Adrenal gland (tissue), 12 donors: ENCODE measurements around the gene ST8SIA5. TPM values are rescaled to one million over a fixed set of nuclear protein-coding genes. Genes with fewer than 3 reads are reported as not detected.
A peak's percentile ranks its signal among the peaks of the same experiment; 100 is the strongest.

Experiments
- DNase-seq, 7 donors: peaks; one replicate each; pipeline ENCODE4 v3.0.0-alpha.2; 2019 to 2020
- H3K27ac ChIP-seq, 5 donors: fragments of 200-600 bp; sonication (generic) in 4 of 5; 1 replicate in 3 of 5; 2 replicates in 2 of 5; pipeline versions ENCODE4 v1.5.1 to v1.8.0; 2016 to 2020; ENCODE audit warnings: mild to moderate bottlenecking in 1 of 5
- H3K27me3 ChIP-seq: fragments of 200-600 bp; 2 replicates; pipeline ENCODE4 v1.8.0; 2021
- H3K36me3 ChIP-seq, 2 donors: fragments of 200-600 bp; replicated peaks in 1 of 2; 1 replicate in 1 of 2; 2 replicates in 1 of 2; pipeline versions ENCODE4 v1.5.1 to v1.8.0; 2018 to 2022
- H3K4me1 ChIP-seq, 2 donors: fragments of 200-600 bp; replicated peaks in 1 of 2; 1 replicate in 1 of 2; 2 replicates in 1 of 2; pipeline versions ENCODE4 v1.5.1 to v1.8.0; 2018 to 2021
- H3K4me3 ChIP-seq, 4 donors: fragments of 200-600 bp; sonication (generic) in 3 of 4; one replicate each; pipeline ENCODE4 v1.5.1; 2016 to 2018
- H3K9me3 ChIP-seq, 3 donors: fragments of 200-600 bp; sonication (generic) in 1 of 3; replicated peaks in 1 of 3; 1 replicate in 2 of 3; 2 replicates in 1 of 3; pipeline versions ENCODE4 v1.5.1 to v1.8.0; 2016 to 2021
- CTCF ChIP-seq, 6 experiments: fragments of 450-650 bp in 4 of 6; fragments of 200-600 bp in 2 of 6; sonication (generic) in 1 of 6; IDR thresholded peaks; 1 replicate in 5 of 6; 2 replicates in 1 of 6; pipeline versions ENCODE4 v1.5.1 to v1.8.0; 2016 to 2021; ENCODE audit warnings: antibody characterized with exemption in 6 of 6, mild to moderate bottlenecking in 2 of 6, moderate library complexity in 1 of 6
- POLR2A ChIP-seq, 2 donors: fragments of 450-650 bp; IDR thresholded peaks; one replicate each; pipeline ENCODE4 v1.6.1; 2017; ENCODE audit warnings: antibody characterized with exemption in 2 of 2, mild to moderate bottlenecking in 2 of 2, moderate library complexity in 1 of 2
- WGBS, 4 donors: extraction: QIAGEN DNeasy Blood & Tissue Kit in 2 of 4; methylation state at CpG; one replicate each; pipeline versions ENCODE4 v1.1.5 to v1.1.7; 2013 to 2017; 5-methylcytosine and 5-hydroxymethylcytosine counted together
- intact Hi-C, 2 donors: fragments of 100-400 bp; cut with DNase I; formaldehyde crosslinking; loops; one replicate each; pipeline versions ENCODE4 v1.14.1 to v1.15.0; 2022 to 2023
- polyA plus RNA-seq, 3 donors: library from polyadenylated mRNA; stranded (reverse); fragments of 200-250 nt in 2 of 3; fragments of 350-450 nt in 1 of 3; fragmentation: Illumina TruSeq in 1 of 3; extraction: RNeasy Lipid Tissue Mini Kit (QIAGEN cat#74804) in 1 of 3; gene quantifications; one replicate each; pipeline ENCODE4 v1.2.3, GENCODE V29; 2013 to 2014
- total RNA-seq, 9 donors: library from RNA; depleted of rRNA in 4 of 9; stranded (reverse); fragments of >200 nt in 4 of 9; fragments of 120-200 nt in 1 of 9; fragmentation: NEBNext Ultra II Directional in 1 of 9; extraction: Animal tissue kit (Norgen Biotek cat#: 25700) in 1 of 9; gene quantifications; one replicate each; pipeline versions ENCODE4 v1.1.0 to v1.2.4, GENCODE V29; 2013 to 2023
- donor health status: healthy with polysubstance abuse.
- donor health status: Bipolar disorder and iron deficiency.
- donor health status: DM: yes; HTN: yes; CAD: no.
- donor health status: DM: no; HTN: no; CAD: no.
- donor health status: DM: no; HTN: no; CAD: no.
- donor health status: DM: yes; HTN: yes; CAD: no.

ST8SIA5 gene
- total and polyA plus RNA-seq, 12 donors = 8.9 to 77.5 (median 23.9) TPM

DNA sequence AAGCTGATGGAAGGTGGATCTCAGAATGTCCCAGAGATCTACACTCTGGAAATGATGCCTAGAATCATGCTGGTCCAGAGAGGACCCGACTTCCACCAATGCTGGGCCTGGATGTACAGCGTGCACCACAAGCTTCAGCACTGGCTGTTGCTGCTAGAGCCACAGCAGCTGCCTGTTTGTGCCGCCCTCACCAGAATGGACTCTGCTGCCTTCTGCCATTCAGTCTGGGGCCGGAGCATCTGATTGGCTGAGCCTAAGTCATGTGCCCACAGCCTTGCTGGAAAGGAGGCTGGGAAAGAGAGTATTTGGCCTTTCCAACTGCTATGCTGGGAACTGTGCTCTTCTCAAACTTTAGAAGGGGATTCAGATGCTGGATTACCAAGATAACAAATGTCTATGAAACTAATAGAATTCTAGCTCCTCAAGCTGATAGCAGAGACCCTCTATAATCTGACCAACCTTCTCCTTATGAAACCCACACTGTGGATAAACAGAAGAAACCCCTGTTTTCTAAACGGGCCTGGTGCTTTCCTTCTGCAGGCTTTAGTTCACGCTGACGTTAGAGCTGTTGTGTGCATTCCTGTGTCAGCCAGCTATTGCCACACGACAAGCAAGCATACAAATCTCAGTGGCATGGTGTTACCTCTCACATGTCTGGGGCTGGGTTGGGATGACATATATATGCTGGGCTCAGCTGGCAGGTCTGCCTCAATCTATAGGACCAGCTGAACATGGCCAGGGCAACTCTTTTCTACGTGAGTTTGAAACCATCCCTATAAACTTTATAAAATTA lies 95.7 kb downstream of the ST8SIA5 start:
- TF ChIP-seq CTCF (IDR thresholded peaks at IDR 0.05) (no peak), POLR2A (IDR thresholded peaks at IDR 0.05) (no peak)
- intact Hi-C loops = no loop called here
- H3K4me1 ChIP-seq = no peaks in the 10 kb centered on the region
- peak in 6 of 7 donors; percentile 34 to 79 (median 46) for DNase-seq
- no peak overlapping the region for H3K4me3 ChIP-seq
- 71 to 77% (median 72%) methylated on average over 7 to 9 of the region's 9 CpGs for whole genome bisulfite sequencing, 4 donors
- H3K9me3 ChIP-seq = no peaks in the 10 kb centered on the region
- H3K27ac ChIP-seq = no peak overlapping the region
- H3K36me3 ChIP-seq = no peaks in the 10 kb centered on the region
- H3K27me3 ChIP-seq = no peaks in the 10 kb centered on the region

DNA sequence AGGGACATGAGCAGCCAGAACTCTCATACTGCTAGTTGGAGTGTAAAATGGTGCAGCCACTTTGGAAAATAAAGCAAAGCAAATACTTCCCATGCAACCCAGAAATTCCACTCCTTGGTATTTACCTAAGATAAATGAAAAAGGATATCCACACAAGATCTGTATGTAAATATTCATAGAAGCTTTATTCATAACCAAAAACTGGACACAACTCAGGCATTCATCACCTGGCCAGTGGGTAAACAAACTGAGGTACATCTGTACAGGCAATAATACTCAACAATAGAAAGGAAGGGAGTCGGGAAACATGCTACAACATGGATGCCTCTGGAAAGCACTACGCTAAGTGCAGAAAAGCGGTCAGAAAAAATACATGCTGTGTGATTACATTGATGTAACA lies 97.4 kb downstream of the ST8SIA5 start:
- intact Hi-C loops = loop anchor here (5.0 to 10.0 kb wide), 4 partner anchors 375 to 505 kb away; a partner anchor contains a TSS
- no peak overlapping the region for H3K27ac ChIP-seq
- H3K36me3 ChIP-seq = no peaks in the 10 kb centered on the region
- no peaks in the 10 kb centered on the region for H3K4me1 ChIP-seq
- no peaks in the 10 kb centered on the region for H3K9me3 ChIP-seq
- 84 to 89% (median 85%) methylated on average over 3 of the region's 3 CpGs for WGBS, 4 donors
- no peak overlapping the region for H3K4me3 ChIP-seq
- H3K27me3 ChIP-seq = no peaks in the 10 kb centered on the region
- TF ChIP-seq POLR2A (IDR thresholded peaks at IDR 0.05) = no peak
- TF ChIP-seq CTCF (IDR thresholded peaks at IDR 0.05) = no peak
- DNase-seq = no peak

DNA sequence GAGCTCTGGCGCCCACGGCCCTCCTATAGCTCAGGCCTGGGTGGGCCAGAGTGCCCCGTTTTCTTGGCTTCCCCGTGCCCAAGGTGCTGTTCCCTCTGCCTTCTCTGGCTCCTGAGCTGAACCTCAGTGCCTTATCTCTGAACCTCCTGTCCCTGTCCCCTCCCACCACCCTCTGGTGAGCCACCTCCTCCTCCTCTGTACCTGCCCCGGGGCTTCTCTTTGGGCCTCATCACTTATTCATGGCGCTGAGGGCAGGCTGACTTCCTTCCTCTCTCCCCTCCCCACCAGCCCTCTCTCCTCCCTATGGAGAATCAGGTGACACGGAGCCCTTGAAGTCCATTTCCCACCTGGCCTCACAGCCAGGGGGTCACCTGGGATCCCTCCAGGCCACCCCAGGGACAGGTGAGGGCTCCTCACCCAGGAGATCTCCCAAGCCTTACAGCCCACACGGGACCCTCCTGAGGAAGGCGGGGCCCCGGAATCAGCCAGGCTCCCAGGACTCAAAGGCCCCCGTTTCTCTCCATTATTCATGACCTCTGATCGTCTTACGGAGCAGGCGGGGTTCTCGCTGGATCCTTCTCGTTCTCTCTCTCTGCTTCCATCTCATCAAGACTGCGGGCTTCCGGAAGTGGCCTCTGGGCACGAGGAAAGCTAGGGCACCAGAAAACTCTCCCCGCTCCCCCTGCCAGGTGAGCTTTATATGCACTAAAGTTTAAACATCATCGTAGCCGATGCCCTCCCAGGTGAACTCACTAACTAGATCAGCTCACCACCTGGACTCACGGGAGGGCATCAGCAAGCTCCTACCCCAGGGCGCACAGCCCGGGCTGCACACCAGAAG lies 99.5 kb downstream of the ST8SIA5 start, which contains the start of gene LOXHD1:
Gene LOXHD1, minus strand, starts transcription at position 106 of the 841 bp plus-strand sequence. CDS start 187 bp downstream, outside the sequence.
- Histone ChIP-seq H3K36me3 (no peaks in the 10 kb centered on the region), H3K27me3 (no peaks in the 10 kb centered on the region), H3K4me3 (no peak within 1 kb of the TSS), H3K27ac (no peak within 1 kb of the TSS), H3K9me3 (no peaks in the 10 kb centered on the region), H3K4me1 (no peaks in the 10 kb centered on the region)
- WGBS, 4 donors = 80 to 88% (median 81%) methylated on average over 25 of the region's 25 CpGs
- intact Hi-C loops = loop anchor here (5.0 to 10.0 kb wide), 4 partner anchors 373 to 503 kb away; a partner anchor contains a TSS
- no peak for TF ChIP-seq CTCF (IDR thresholded peaks at IDR 0.05)
- no peak for TF ChIP-seq POLR2A (IDR thresholded peaks at IDR 0.05)
- no peak for DNase-seq
